Calu3 (cell line): ENCODE results near the gene ECHDC3. TPM values are rescaled to one million over a fixed set of nuclear protein-coding genes. Genes with fewer than 3 reads are reported as not detected.

ENCODE experiments used
- BruUV-seq: library from RNA; stranded (reverse); fragments of 400-500 nt; replicated peaks from 2 replicates; lab custom pipeline; 2021; lab: Mats Ljungman, UMichigan
- CTCF ChIA-PET: fragments of 300-600 bp; sonication (Branson Sonifier 250); formaldehyde crosslinking; loops from one replicate; lab custom pipeline; 2022; ENCODE audit warnings: antibody characterized with exemption; lab: Charles Lee
- DNase-seq: peaks from one replicate; pipeline ENCODE4 v3.0.0; 2022
- H3K27ac Mint-ChIP-seq: one replicate; pipeline ENCODE4 v1.8.0; 2022; ENCODE audit warnings: mixed read lengths; ENCODE audit not compliant: unreplicated experiment
- H3K27me3 Mint-ChIP-seq: one replicate; pipeline ENCODE4 v1.8.0; 2022; ENCODE audit warnings: mixed read lengths; ENCODE audit not compliant: unreplicated experiment
- H3K36me3 Mint-ChIP-seq: one replicate; pipeline ENCODE4 v1.8.0; 2022; ENCODE audit warnings: mild to moderate bottlenecking, moderate library complexity, mixed read lengths; ENCODE audit not compliant: insufficient read depth, unreplicated experiment
- H3K4me1 Mint-ChIP-seq: one replicate; pipeline ENCODE4 v1.8.0; 2022; ENCODE audit warnings: mild to moderate bottlenecking, low read depth, mixed read lengths; ENCODE audit not compliant: unreplicated experiment
- H3K4me3 Mint-ChIP-seq: one replicate; pipeline ENCODE4 v1.8.0; 2022; ENCODE audit warnings: mild to moderate bottlenecking, low read depth, moderate library complexity, mixed read lengths; ENCODE audit not compliant: unreplicated experiment
- H3K9me3 Mint-ChIP-seq: one replicate; pipeline ENCODE4 v1.8.0; 2022; ENCODE audit warnings: low read depth, mixed read lengths; ENCODE audit not compliant: unreplicated experiment
- intact Hi-C: fragments of 100-400 bp; cut with micrococcal nuclease; formaldehyde crosslinking; loops from one replicate; pipeline ENCODE4 v1.10.0; 2022; ENCODE audit not compliant: unreplicated experiment
- total RNA-seq: library from RNA; stranded (reverse); gene quantifications from 2 replicates; pipeline ENCODE4 v1.2.3, GENCODE V29; 2022
- TF ChIP-seq, protein P1 (sequence below): fragments of 200-600 bp; IDR thresholded peaks from one replicate; pipeline ENCODE4 v1.8.0; 2022; ENCODE audit warnings: antibody characterized with exemption; ENCODE audit not compliant: unreplicated experiment

The ECHDC3 gene
- total RNA-seq, 1 experiment from 2014 or later, result 24.7 TPM

DNA sequence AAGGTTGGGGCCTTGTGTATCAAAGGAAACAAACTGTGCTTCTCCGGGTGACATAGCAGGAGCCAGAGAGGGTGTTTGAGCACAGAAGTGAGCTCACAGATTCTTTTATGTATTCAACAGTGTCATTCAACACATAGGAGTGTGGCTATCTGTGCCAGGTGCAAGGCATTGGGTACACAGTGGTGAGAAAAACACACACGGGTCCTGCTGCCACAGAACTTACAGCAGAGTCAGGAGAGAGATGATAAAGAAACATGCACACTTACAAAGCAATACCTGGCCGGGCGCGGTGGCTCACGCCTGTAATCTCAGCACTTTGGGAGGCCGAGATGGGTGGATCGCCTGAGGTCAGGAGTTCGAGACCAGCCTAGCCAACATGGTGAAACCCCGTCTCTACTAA lies 16.3 kb upstream of the ECHDC3 start:
- intact Hi-C loops, result loop anchor here (1.0 kb wide), 1 partner anchor 211 kb away; no protein-coding TSS in a partner anchor
- H3K9me3 Mint-ChIP-seq, result peaks cover 3% of the 10 kb centered on the region
- H3K4me1 Mint-ChIP-seq, result peaks cover 8% of the 10 kb centered on the region
- DNase-seq, result no peak
- H3K27me3 Mint-ChIP-seq, result no peaks in the 10 kb centered on the region
- TF ChIP-seq, protein P1, sequence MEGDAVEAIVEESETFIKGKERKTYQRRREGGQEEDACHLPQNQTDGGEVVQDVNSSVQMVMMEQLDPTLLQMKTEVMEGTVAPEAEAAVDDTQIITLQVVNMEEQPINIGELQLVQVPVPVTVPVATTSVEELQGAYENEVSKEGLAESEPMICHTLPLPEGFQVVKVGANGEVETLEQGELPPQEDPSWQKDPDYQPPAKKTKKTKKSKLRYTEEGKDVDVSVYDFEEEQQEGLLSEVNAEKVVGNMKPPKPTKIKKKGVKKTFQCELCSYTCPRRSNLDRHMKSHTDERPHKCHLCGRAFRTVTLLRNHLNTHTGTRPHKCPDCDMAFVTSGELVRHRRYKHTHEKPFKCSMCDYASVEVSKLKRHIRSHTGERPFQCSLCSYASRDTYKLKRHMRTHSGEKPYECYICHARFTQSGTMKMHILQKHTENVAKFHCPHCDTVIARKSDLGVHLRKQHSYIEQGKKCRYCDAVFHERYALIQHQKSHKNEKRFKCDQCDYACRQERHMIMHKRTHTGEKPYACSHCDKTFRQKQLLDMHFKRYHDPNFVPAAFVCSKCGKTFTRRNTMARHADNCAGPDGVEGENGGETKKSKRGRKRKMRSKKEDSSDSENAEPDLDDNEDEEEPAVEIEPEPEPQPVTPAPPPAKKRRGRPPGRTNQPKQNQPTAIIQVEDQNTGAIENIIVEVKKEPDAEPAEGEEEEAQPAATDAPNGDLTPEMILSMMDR, result no peak
- BruUV-seq, result no TSS peak
- H3K4me3 Mint-ChIP-seq, result no peak overlapping the region
- no peak overlapping the region for H3K27ac Mint-ChIP-seq
- no peaks in the 10 kb centered on the region for H3K36me3 Mint-ChIP-seq
- CTCF ChIA-PET, result interaction anchor here (0.6 to 2.8 kb wide), 4 partner anchors 32 to 211 kb away, joined by 4 to 21 read pairs (median 6); no protein-coding TSS in a partner anchor

- no TSS peak for BruUV-seq
- TF ChIP-seq, protein P1, result no peak
- intact Hi-C loops, result no loop called here
- peaks cover 3% of the 10 kb centered on the region for H3K9me3 Mint-ChIP-seq
- no peak overlapping the region for H3K27ac Mint-ChIP-seq
- no peak overlapping the region for H3K4me3 Mint-ChIP-seq
- peaks cover 8% of the 10 kb centered on the region for H3K4me1 Mint-ChIP-seq
- CTCF ChIA-PET, result interaction anchor here (0.6 to 2.8 kb wide), 2 partner anchors 47 to 213 kb away, joined by 4 to 21 read pairs; no protein-coding TSS in a partner anchor
- no peaks in the 10 kb centered on the region for H3K36me3 Mint-ChIP-seq
- H3K27me3 Mint-ChIP-seq, result no peaks in the 10 kb centered on the region
- no peak for DNase-seq
These were observed 14.6 kb upstream of the ECHDC3 start for GRCh38 chr10:11727563-11727962.

DNA sequence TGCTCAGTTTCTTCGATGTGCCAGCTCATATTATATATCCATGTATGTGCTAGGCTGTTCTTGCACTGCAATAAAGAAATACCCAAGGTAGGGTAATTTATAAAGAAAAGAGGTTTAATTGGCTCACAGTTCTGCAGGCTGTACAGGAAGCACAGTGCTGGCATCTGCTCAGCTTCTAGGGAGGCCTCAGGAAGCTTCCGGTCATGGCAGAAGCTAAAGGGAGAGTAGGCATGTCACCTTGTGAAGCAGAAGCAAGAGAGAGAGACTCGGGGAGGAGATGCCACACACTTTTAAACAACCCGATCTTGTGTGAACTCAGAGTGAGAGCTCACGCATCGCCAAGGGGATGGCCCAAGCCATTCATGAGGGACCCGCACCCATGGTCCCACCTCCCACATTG lies 13.8 kb upstream of the ECHDC3 start:
- no peaks in the 10 kb centered on the region for H3K27me3 Mint-ChIP-seq
- peaks cover 8% of the 10 kb centered on the region for H3K4me1 Mint-ChIP-seq
- no TSS peak for BruUV-seq
- intact Hi-C loops, result no loop called here
- no peak for DNase-seq
- H3K9me3 Mint-ChIP-seq, result peaks cover 3% of the 10 kb centered on the region
- no peaks in the 10 kb centered on the region for H3K36me3 Mint-ChIP-seq
- TF ChIP-seq, protein P1, result no peak
- H3K27ac Mint-ChIP-seq, result no peak overlapping the region
- CTCF ChIA-PET, result interaction anchor here (0.6 kb wide), 1 partner anchor 111 kb away, joined by 5 read pairs; no protein-coding TSS in a partner anchor
- no peak overlapping the region for H3K4me3 Mint-ChIP-seq

DNA sequence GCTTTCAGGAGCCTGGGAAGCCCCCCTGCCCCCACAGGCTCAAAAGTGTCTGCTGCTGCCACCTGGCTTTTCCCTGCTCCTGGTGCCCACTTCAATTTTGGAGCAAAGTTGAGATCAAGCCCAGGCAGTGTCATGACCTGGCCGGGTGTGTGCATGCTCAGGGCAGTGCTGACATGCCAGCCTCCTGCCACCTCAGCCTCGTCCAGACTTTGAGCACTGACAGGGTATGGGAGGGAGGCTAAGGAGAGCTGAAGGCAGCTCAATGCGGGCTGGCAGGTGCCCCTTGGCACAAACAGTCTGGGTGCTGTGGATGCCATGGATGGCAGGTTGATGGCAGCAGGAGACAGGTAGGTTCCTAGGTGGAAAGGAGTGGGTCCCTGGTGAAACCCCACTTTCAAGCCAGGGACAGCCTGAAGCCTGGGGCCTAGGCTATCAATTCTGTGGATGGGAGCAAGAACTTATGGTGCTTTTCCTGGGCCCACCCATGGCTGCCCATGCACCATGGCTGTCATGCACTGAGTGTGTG lies 12.3 kb upstream of the ECHDC3 start:
- intact Hi-C loops, result no loop called here
- BruUV-seq, result no TSS peak

More for the DNA sequence above, 12.3 kb upstream of the ECHDC3 start:
- no peak for DNase-seq
- Mint-ChIP-seq H3K4me3 (no peak overlapping the region), H3K27ac (no peak overlapping the region), H3K9me3 (peaks cover 3% of the 10 kb centered on the region), H3K27me3 (no peaks in the 10 kb centered on the region), H3K4me1 (peaks cover 8% of the 10 kb centered on the region), H3K36me3 (no peaks in the 10 kb centered on the region)
- CTCF ChIA-PET, result no interaction called here
- TF ChIP-seq, protein P1, result no peak
